OCI-LY7 (cell line): ENCODE data around the gene NEUROD2. TPM values are rescaled to one million over a fixed set of nuclear protein-coding genes. Genes with fewer than 3 reads are reported as not detected.

Experiments
- BruUV-seq: library from RNA; stranded (reverse); fragments of 400-500 nt; replicated peaks from 2 replicates; lab custom pipeline; 2021; lab: Mats Ljungman, UMichigan
- CTCF ChIA-PET: fragments of 300-600 bp; sonication (Branson Sonifier 250); formaldehyde crosslinking; loops from one replicate; lab custom pipeline; 2022; ENCODE audit warnings: antibody characterized with exemption; ENCODE audit not compliant: unreplicated experiment; lab: Charles Lee
- POLR2A ChIA-PET: fragments of 300-600 bp; sonication (Branson Sonifier 250); formaldehyde crosslinking; loops from one replicate; lab custom pipeline; 2022; ENCODE audit warnings: antibody characterized with exemption; lab: Charles Lee
- DNase-seq: peaks from one replicate; pipeline ENCODE4 v3.0.0-alpha.2; 2015; ENCODE audit warnings: low spot score
- H2AFZ ChIP-seq: fragments of 200-600 bp; sonication (generic), shearing (Covaris generic); 2 replicates; pipeline ENCODE4 v1.6.1; 2014; ENCODE audit warnings: mild to moderate bottlenecking, antibody characterized with exemption, low read length, moderate library complexity
- H3K27ac ChIP-seq: fragments of 200-600 bp; sonication (generic); 2 replicates; pipeline ENCODE4 v1.5.1; 2014; ENCODE audit warnings: mixed run types, low read depth, mild to moderate bottlenecking, moderate library complexity, low read length, inconsistent platforms; ENCODE audit not compliant: poor library complexity, severe bottlenecking
- H3K36me3 ChIP-seq: fragments of 200-600 bp; sonication (generic); 2 replicates; pipeline ENCODE4 v1.6.1; 2014; ENCODE audit warnings: mild to moderate bottlenecking, antibody characterized with exemption, low read length, moderate library complexity, mixed read lengths; ENCODE audit not compliant: insufficient read depth
- H3K4me1 ChIP-seq: fragments of 200-600 bp; sonication (generic); 2 replicates; pipeline ENCODE4 v1.5.1; 2014; ENCODE audit warnings: mild to moderate bottlenecking, low read length; ENCODE audit not compliant: insufficient read depth, poor library complexity, severe bottlenecking
- H3K4me2 ChIP-seq: fragments of 200-600 bp; sonication (generic); 2 replicates; pipeline ENCODE4 v1.6.1; 2014; ENCODE audit warnings: mild to moderate bottlenecking, low read length
- H3K4me3 ChIP-seq: fragments of 200-600 bp; sonication (generic); 2 replicates; pipeline ENCODE4 v1.5.1; 2014; ENCODE audit warnings: mild to moderate bottlenecking, low read depth, low read length; ENCODE audit not compliant: poor library complexity, severe bottlenecking
- H3K79me2 ChIP-seq: fragments of 200-600 bp; sonication (generic); 2 replicates; pipeline ENCODE4 v1.6.1; 2016; ENCODE audit warnings: low read depth, mild to moderate bottlenecking, low read length, moderate library complexity, mixed read lengths; ENCODE audit not compliant: insufficient read depth
- H3K9me2 ChIP-seq: fragments of 200-600 bp; sonication (generic); 2 replicates; pipeline ENCODE4 v1.6.1; 2016; ENCODE audit warnings: mild to moderate bottlenecking, low read length, mixed read lengths; ENCODE audit not compliant: insufficient read depth
- H3K9me3 ChIP-seq: fragments of 200-600 bp; sonication (generic); 2 replicates; pipeline ENCODE4 v1.6.1; 2014; ENCODE audit warnings: mild to moderate bottlenecking, mixed run types, low read length, mixed read lengths
- H4K20me1 ChIP-seq: fragments of 200-600 bp; sonication (generic); 2 replicates; pipeline ENCODE4 v1.6.1; 2014; ENCODE audit warnings: mild to moderate bottlenecking, antibody characterized with exemption, low read length, moderate library complexity, mixed read lengths; ENCODE audit not compliant: insufficient read depth
- CTCF ChIP-seq: fragments of 200-600 bp; sonication (generic); conservative IDR thresholded peaks from 2 replicates; pipeline ENCODE4 v1.5.1; 2014; ENCODE audit warnings: mild to moderate bottlenecking, antibody characterized with exemption, low read length, moderate library complexity, mixed read lengths
- EZH2phosphoT487 ChIP-seq: fragments of 200-600 bp; sonication (generic); IDR thresholded peaks from 2 replicates; pipeline ENCODE4 v1.6.1; 2018; ENCODE audit warnings: low read depth, borderline replicate concordance, mild to moderate bottlenecking, mixed run types, antibody characterized with exemption, low read length, moderate library complexity, mixed read lengths
- intact Hi-C: fragments of 100-400 bp; cut with micrococcal nuclease; formaldehyde crosslinking; loops from one replicate; pipeline ENCODE4 v1.10.0; 2022; ENCODE audit not compliant: unreplicated experiment
- total RNA-seq, 2 experiments: library from RNA; depleted of rRNA in 1 of 2; stranded (reverse); fragments of >200 nt in 1 of 2; shearing (Covaris generic) in 1 of 2; gene quantifications; 2 replicates each; pipeline ENCODE4 v1.2.3, GENCODE V29; 2014 to 2022

The NEUROD2 gene
- total RNA-seq, 2 experiments from 2014 or later = not detected

GRCh38 chr17:39573447-39574298 is 34.0 kb downstream of the NEUROD2 start:
- H3K9me3 ChIP-seq = no peaks in the 10 kb centered on the region
- no TSS peak for BruUV-seq
- H3K27ac ChIP-seq = no peak overlapping the region
- H4K20me1 ChIP-seq = no peaks in the 10 kb centered on the region
- H3K36me3 ChIP-seq = peaks cover 22% of the 10 kb centered on the region
- intact Hi-C loops = no loop called here
- POLR2A ChIA-PET = interaction anchor here (0.6 kb wide), 2 partner anchors 21 to 45 kb away, joined by 4 to 5 read pairs; no protein-coding TSS in a partner anchor
- no peaks in the 10 kb centered on the region for H3K9me2 ChIP-seq
- CTCF ChIA-PET = no interaction called here
- no peak overlapping the region for H2AFZ ChIP-seq
- no peaks in the 10 kb centered on the region for H3K79me2 ChIP-seq
- H3K4me2 ChIP-seq = peak overlapping the region; percentile 11; the same call in 1 of the 2 replicates
- H3K4me3 ChIP-seq = no peak overlapping the region
- no peaks in the 10 kb centered on the region for H3K4me1 ChIP-seq
- TF ChIP-seq CTCF = no peak
- no peak for TF ChIP-seq EZH2phosphoT487
- no peak for DNase-seq

GRCh38 chr17:39572121-39572520 is 35.6 kb downstream of the NEUROD2 start:
- no peak overlapping the region for H3K4me2 ChIP-seq
- no peaks in the 10 kb centered on the region for H3K4me1 ChIP-seq
- peaks cover 24% of the 10 kb centered on the region for H3K36me3 ChIP-seq
- no peak overlapping the region for H2AFZ ChIP-seq
- no peaks in the 10 kb centered on the region for H3K79me2 ChIP-seq
- no peaks in the 10 kb centered on the region for H4K20me1 ChIP-seq
- no peak overlapping the region for H3K4me3 ChIP-seq
- no peak for DNase-seq
- POLR2A ChIA-PET = interaction anchor here (0.6 kb wide), 3 partner anchors 21 to 124 kb away, joined by 3 to 4 read pairs (median 4); no protein-coding TSS in a partner anchor
- no peak overlapping the region for H3K27ac ChIP-seq
- intact Hi-C loops = no loop called here
- no peaks in the 10 kb centered on the region for H3K9me2 ChIP-seq
- CTCF ChIA-PET = no interaction called here
- TF ChIP-seq CTCF (no peak), EZH2phosphoT487 (no peak)
- no peaks in the 10 kb centered on the region for H3K9me3 ChIP-seq
- no TSS peak for BruUV-seq

GRCh38 chr17:39569126-39569525 is 38.6 kb downstream of the NEUROD2 start:
- TF ChIP-seq EZH2phosphoT487 (no peak), CTCF (no peak)
- POLR2A ChIA-PET = interaction anchor here (0.9 kb wide), 1 partner anchor 11 kb away, joined by 3 read pairs; no protein-coding TSS in a partner anchor
- Histone ChIP-seq H3K9me2 (no peaks in the 10 kb centered on the region), H3K4me1 (no peaks in the 10 kb centered on the region), H3K36me3 (peaks cover 31% of the 10 kb centered on the region), H3K9me3 (no peaks in the 10 kb centered on the region), H3K27ac (no peak overlapping the region), H3K4me2 (no peak overlapping the region), H3K79me2 (no peaks in the 10 kb centered on the region), H4K20me1 (no peaks in the 10 kb centered on the region), H2AFZ (no peak overlapping the region), H3K4me3 (no peak overlapping the region)
- BruUV-seq = no TSS peak
- DNase-seq = no peak
- CTCF ChIA-PET = interaction anchor here (0.7 kb wide), 1 partner anchor 9 kb away, joined by 3 read pairs; no protein-coding TSS in a partner anchor
- intact Hi-C loops = no loop called here
